ENCODE results near the gene STX2. TPM values are rescaled to one million over a fixed set of nuclear protein-coding genes. Genes with fewer than 3 reads are reported as not detected.
A peak's percentile ranks its signal among the peaks of the same experiment; 100 is the strongest.
"Not testable (repeated sequence)": the region's sequence is repeated elsewhere in the genome, so short reads cannot be mapped to it uniquely, and the experiment has no call there.

Gene STX2
- total and polyA plus RNA-seq, 4 donors: 15.8 to 31.5 (median 25.7) TPM

DNA sequence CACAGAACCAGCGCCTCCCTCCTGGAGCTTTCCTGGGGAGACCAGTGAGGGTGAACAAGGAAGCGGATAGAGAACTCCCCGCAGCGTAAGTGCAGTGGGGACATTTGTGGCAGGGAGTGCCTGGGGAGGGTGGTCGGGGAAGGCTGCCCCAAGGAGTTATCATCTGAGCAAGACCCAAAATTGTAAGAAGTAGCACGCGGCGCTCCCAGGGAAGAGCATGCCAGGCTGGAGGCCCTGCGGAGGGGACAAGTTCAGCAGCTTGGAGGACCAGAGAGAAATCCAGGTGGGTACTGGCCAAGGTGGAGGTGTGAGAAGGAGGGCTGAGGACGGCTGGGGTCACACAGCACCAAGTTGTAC lies 76.8 kb downstream of the STX2 start:
- Histone ChIP-seq H3K27ac (ENCODE audit: low read depth in 1 of 2, low read length in 2 of 2) (no peak overlapping the region), H3K4me1 (ENCODE audit: control insufficient read depth in 1 of 2, insufficient read depth in 2 of 2, low read length in 2 of 2) (no peaks in the 10 kb centered on the region), H3K27me3 (ENCODE audit: control insufficient read depth in 1 of 2, insufficient read depth in 2 of 2, low read length in 1 of 2) (no peaks in the 10 kb centered on the region), H3K9me3 (ENCODE audit: control insufficient read depth, low read length) (no peaks in the 10 kb centered on the region), H3K4me3 (ENCODE audit: low read length in 2 of 2) (no peak overlapping the region), H3K36me3 (ENCODE audit: control insufficient read depth in 1 of 2, insufficient read depth in 2 of 2, low read length in 1 of 2) (no peaks in the 10 kb centered on the region)
- ATAC-seq (ENCODE audit: low FRiP score): no peak
- no peak for DNase-seq
- 62 to 73% methylated on average over 10 of the region's 10 CpGs for WGBS, 2 donors
- intact Hi-C loops (cut with DNase I): loop anchor here in 1 of 2 donors (5.0 kb wide), 1 partner anchor 55 kb away; no protein-coding TSS in a partner anchor

GRCh38 chr12:130761537-130762318 lies 77.3 kb downstream of the STX2 start:
- 34 to 36% methylated on average over 29 of the region's 29 CpGs for WGBS, 2 donors
- Histone ChIP-seq H3K4me1 (ENCODE audit: control insufficient read depth in 1 of 2, insufficient read depth in 2 of 2, low read length in 2 of 2) (no peaks in the 10 kb centered on the region), H3K9me3 (ENCODE audit: control insufficient read depth, low read length) (no peaks in the 10 kb centered on the region), H3K27ac (ENCODE audit: low read depth in 1 of 2, low read length in 2 of 2) (no peak overlapping the region), H3K27me3 (ENCODE audit: control insufficient read depth in 1 of 2, insufficient read depth in 2 of 2, low read length in 1 of 2) (no peaks in the 10 kb centered on the region), H3K36me3 (ENCODE audit: control insufficient read depth in 1 of 2, insufficient read depth in 2 of 2, low read length in 1 of 2) (no peaks in the 10 kb centered on the region), H3K4me3 (ENCODE audit: low read length in 2 of 2) (no peak overlapping the region)
- ATAC-seq (ENCODE audit: low FRiP score) (peak; percentile 61), DNase-seq (no peak)
- intact Hi-C loops (cut with DNase I): loop anchor here in 1 of 2 donors (5.0 kb wide), 1 partner anchor 56 kb away; no protein-coding TSS in a partner anchor

GRCh38 chr12:130754234-130754901 lies 84.7 kb downstream of the STX2 start:
- DNase-seq (no peak), ATAC-seq (ENCODE audit: low FRiP score) (no peak)
- Histone ChIP-seq H3K4me3 (ENCODE audit: low read length in 2 of 2) (no peak overlapping the region), H3K4me1 (ENCODE audit: control insufficient read depth in 1 of 2, insufficient read depth in 2 of 2, low read length in 2 of 2) (no peaks in the 10 kb centered on the region), H3K27me3 (ENCODE audit: control insufficient read depth in 1 of 2, insufficient read depth in 2 of 2, low read length in 1 of 2) (peaks cover 0 to 2% of the 10 kb centered on the region in 2 donors), H3K9me3 (ENCODE audit: control insufficient read depth, low read length) (peaks cover 2% of the 10 kb centered on the region), H3K36me3 (ENCODE audit: control insufficient read depth in 1 of 2, insufficient read depth in 2 of 2, low read length in 1 of 2) (no peaks in the 10 kb centered on the region), H3K27ac (ENCODE audit: low read depth in 1 of 2, low read length in 2 of 2) (no peak overlapping the region)
- 84 to 86% methylated on average over 3 of the region's 3 CpGs for WGBS, 2 donors
- intact Hi-C loops (cut with DNase I): no loop called here

DNA sequence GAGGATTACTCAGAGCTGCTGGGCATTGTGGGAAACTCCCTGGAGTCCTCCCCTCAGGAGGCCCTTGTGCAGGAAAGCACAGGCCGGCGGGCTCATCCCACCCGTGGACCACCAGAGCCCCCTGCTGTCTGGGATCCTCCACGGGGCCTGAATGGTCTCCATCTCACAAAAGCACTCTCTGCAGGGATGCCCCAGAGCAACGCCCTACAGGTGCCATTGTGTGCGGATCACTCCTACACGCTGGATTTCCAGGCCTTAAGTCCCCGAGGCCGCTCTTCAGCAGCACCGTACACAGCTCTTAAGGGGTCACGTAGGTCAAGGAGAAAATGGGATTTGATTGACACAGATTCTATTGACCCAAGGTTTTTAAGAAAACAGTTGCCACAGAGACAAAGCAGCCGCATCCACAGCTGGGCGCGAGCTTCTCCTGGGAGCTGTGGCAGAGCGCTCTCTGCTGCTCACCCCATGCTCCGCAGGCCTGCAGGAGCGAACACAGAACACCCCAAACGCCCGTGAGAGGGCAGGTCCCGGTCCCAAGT lies 86.3 kb downstream of the STX2 start:
- Histone ChIP-seq H3K4me1 (ENCODE audit: control insufficient read depth in 1 of 2, insufficient read depth in 2 of 2, low read length in 2 of 2) (no peaks in the 10 kb centered on the region), H3K4me3 (ENCODE audit: low read length in 2 of 2) (no peak overlapping the region), H3K27ac (ENCODE audit: low read depth in 1 of 2, low read length in 2 of 2) (no peak overlapping the region), H3K36me3 (ENCODE audit: control insufficient read depth in 1 of 2, insufficient read depth in 2 of 2, low read length in 1 of 2) (no peaks in the 10 kb centered on the region), H3K27me3 (ENCODE audit: control insufficient read depth in 1 of 2, insufficient read depth in 2 of 2, low read length in 1 of 2) (peaks cover 0 to 2% of the 10 kb centered on the region in 2 donors), H3K9me3 (ENCODE audit: control insufficient read depth, low read length) (peaks cover 2% of the 10 kb centered on the region)
- DNase-seq: no peak
- ATAC-seq (ENCODE audit: low FRiP score): no peak
- intact Hi-C loops (cut with DNase I): no loop called here
- WGBS, 2 donors: 46 to 47% methylated on average over 20 of the region's 20 CpGs

- H3K27me3 ChIP-seq (ENCODE audit: control insufficient read depth in 1 of 2, insufficient read depth in 2 of 2, low read length in 1 of 2): not testable (repeated sequence)
These were observed 87.0 kb downstream of the STX2 start for GRCh38 chr12:130752037-130752436.

GRCh38 chr12:130748786-130749185 lies 90.3 kb downstream of the STX2 start:
- Histone ChIP-seq H3K36me3 (ENCODE audit: control insufficient read depth in 1 of 2, insufficient read depth in 2 of 2, low read length in 1 of 2) (no peaks in the 10 kb centered on the region), H3K4me1 (ENCODE audit: control insufficient read depth in 1 of 2, insufficient read depth in 2 of 2, low read length in 2 of 2) (no peaks in the 10 kb centered on the region), H3K4me3 (ENCODE audit: low read length in 2 of 2) (no peak overlapping the region), H3K9me3 (ENCODE audit: control insufficient read depth, low read length) (peaks cover 1% of the 10 kb centered on the region), H3K27me3 (ENCODE audit: control insufficient read depth in 1 of 2, insufficient read depth in 2 of 2, low read length in 1 of 2) (no peaks in the 10 kb centered on the region), H3K27ac (ENCODE audit: low read depth in 1 of 2, low read length in 2 of 2) (no peak overlapping the region)
- no peak for ATAC-seq (ENCODE audit: low FRiP score)
- DNase-seq: no peak
- 56 to 61% methylated on average over 10 of the region's 10 CpGs for WGBS, 2 donors
- intact Hi-C loops (cut with DNase I): loop anchor here in 1 of 2 donors (5.0 kb wide), 1 partner anchor 701 kb away; no protein-coding TSS in a partner anchor

More at GRCh38 chr12:130752037-130752436, 87.0 kb downstream of the STX2 start:
- H3K4me3 ChIP-seq (ENCODE audit: low read length in 2 of 2); H3K27ac ChIP-seq (ENCODE audit: low read depth in 1 of 2, low read length in 2 of 2); H3K4me1 ChIP-seq (ENCODE audit: control insufficient read depth in 1 of 2, insufficient read depth in 2 of 2, low read length in 2 of 2); intact Hi-C loops (cut with DNase I); H3K9me3 ChIP-seq (ENCODE audit: control insufficient read depth, low read length); ATAC-seq (ENCODE audit: low FRiP score); H3K36me3 ChIP-seq (ENCODE audit: control insufficient read depth in 1 of 2, insufficient read depth in 2 of 2, low read length in 1 of 2); DNase-seq: not testable (repeated sequence)
- 89 to 91% methylated on average over 11 of the region's 11 CpGs for WGBS, 2 donors

- Histone ChIP-seq H3K27ac (ENCODE audit: low read depth in 1 of 2, low read length in 2 of 2) (no peak overlapping the region), H3K36me3 (ENCODE audit: control insufficient read depth in 1 of 2, insufficient read depth in 2 of 2, low read length in 1 of 2) (no peaks in the 10 kb centered on the region), H3K4me1 (ENCODE audit: control insufficient read depth in 1 of 2, insufficient read depth in 2 of 2, low read length in 2 of 2) (no peaks in the 10 kb centered on the region), H3K9me3 (ENCODE audit: control insufficient read depth, low read length) (peaks cover 1% of the 10 kb centered on the region), H3K27me3 (ENCODE audit: control insufficient read depth in 1 of 2, insufficient read depth in 2 of 2, low read length in 1 of 2) (no peaks in the 10 kb centered on the region), H3K4me3 (ENCODE audit: low read length in 2 of 2) (no peak overlapping the region)
- peak; percentile 85 for ATAC-seq (ENCODE audit: low FRiP score)
- 6 to 7% methylated on average over 13 of the region's 13 CpGs for WGBS, 2 donors
- intact Hi-C loops (cut with DNase I): loop anchor here in 1 of 2 donors (5.0 kb wide), 1 partner anchor 701 kb away; no protein-coding TSS in a partner anchor
- peak; percentile 86 to 93 for DNase-seq
These were observed 90.9 kb downstream of the STX2 start for GRCh38 chr12:130747867-130748740.

DNA sequence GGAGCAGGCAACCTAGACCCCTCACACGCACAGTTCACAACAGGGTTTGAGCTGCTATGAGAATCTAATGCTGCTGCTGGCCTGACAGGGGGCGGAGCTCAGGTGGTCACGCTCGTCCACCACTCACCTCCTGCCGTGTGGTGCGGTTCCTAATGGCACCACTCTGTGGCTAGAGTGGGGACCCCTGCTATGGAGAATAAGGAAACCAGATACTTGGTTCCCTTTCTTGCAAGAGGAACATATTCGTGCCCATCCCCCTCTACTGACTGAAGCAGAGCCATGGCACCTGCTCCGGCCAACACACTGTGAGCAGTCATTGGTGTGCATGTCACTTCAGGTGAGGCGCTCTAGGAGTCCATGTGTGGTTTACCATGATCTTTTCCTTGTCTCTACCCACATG lies 92.5 kb downstream of the STX2 start:
- DNase-seq (no peak), ATAC-seq (ENCODE audit: low FRiP score) (no peak)
- peaks cover 1% of the 10 kb centered on the region for H3K9me3 ChIP-seq (ENCODE audit: control insufficient read depth, low read length)
- no peaks in the 10 kb centered on the region for H3K36me3 ChIP-seq (ENCODE audit: control insufficient read depth in 1 of 2, insufficient read depth in 2 of 2, low read length in 1 of 2)
- WGBS, 2 donors: 66 to 74% methylated on average over 9 of the region's 9 CpGs
- no peak overlapping the region for H3K4me3 ChIP-seq (ENCODE audit: low read length in 2 of 2)
- H3K27me3 ChIP-seq (ENCODE audit: control insufficient read depth in 1 of 2, insufficient read depth in 2 of 2, low read length in 1 of 2): no peaks in the 10 kb centered on the region
- H3K4me1 ChIP-seq (ENCODE audit: control insufficient read depth in 1 of 2, insufficient read depth in 2 of 2, low read length in 2 of 2): no peaks in the 10 kb centered on the region
- H3K27ac ChIP-seq (ENCODE audit: low read depth in 1 of 2, low read length in 2 of 2): no peak overlapping the region
- intact Hi-C loops (cut with DNase I): loop anchor here in 1 of 2 donors (5.0 kb wide), 1 partner anchor 699 kb away; no protein-coding TSS in a partner anchor

Data from aorta (tissue), 5 donors.